Measurements from ENCODE around the gene ELOVL7.
"Not testable (repeated sequence)": the region's sequence is repeated elsewhere in the genome, so short reads cannot be mapped to it uniquely, and the experiment has no call there.

The ELOVL7 gene

GRCh38 chr5:60795424-60795950 lies 48.6 kb downstream of the ELOVL7 start:
- DNase-seq (ENCODE audit: low read depth in 2 of 2, low spot score in 1 of 2): not testable (repeated sequence)

DNA sequence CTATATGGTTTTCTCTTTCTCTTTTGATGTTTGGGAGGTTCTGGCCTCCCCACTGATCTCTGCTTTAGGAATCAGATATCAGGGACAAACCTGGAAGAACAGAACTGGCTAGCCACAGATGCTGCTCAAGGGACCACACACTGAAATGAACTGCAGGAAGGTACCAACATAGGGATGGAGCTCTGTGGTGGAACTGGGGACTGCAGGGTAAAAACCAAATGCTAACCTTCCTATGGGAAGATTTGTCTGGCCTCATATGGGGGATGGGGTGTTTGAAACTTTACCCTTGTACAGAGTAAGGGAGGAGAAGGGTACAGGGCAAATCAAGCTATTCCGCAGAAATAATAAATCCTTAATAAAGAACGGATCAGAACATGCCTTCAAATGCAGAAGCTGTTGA lies 49.4 kb downstream of the ELOVL7 start:
- DNase-seq (ENCODE audit: low read depth in 2 of 2, low spot score in 1 of 2): no peak

GRCh38 chr5:60792438-60792837 lies 51.6 kb downstream of the ELOVL7 start:
- no peak for DNase-seq (ENCODE audit: low read depth in 2 of 2, low spot score in 1 of 2)

- DNase-seq (ENCODE audit: low read depth in 2 of 2, low spot score in 1 of 2): no peak
Observed at GRCh38 chr5:60789551-60789950, 54.5 kb downstream of the ELOVL7 start.

GRCh38 chr5:60788863-60789513 lies 55.1 kb downstream of the ELOVL7 start:
- no peak for DNase-seq (ENCODE audit: low read depth in 2 of 2, low spot score in 1 of 2)

DNA sequence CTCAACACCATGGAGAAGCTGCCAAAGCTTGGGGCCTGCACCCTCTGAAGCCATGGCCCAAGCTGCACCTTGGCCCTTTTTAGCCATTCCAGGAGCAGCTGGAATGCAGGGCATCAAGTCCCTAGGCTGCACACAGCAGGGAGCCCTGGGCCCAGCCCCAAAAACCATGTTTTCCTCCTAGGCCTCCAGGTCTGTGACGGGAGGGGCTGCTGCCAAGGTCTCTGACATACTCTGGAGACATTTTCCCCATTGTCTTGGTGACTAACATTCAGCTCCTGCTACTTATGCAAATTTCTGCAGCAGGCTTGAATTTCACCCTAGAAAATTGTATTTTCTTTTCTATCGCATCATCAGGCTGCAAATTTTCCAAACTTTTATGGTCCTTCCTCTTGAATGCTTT lies 64.6 kb downstream of the ELOVL7 start:
- no peak for DNase-seq (ENCODE audit: low read depth in 2 of 2, low spot score in 1 of 2)

- DNase-seq (ENCODE audit: low read depth in 2 of 2, low spot score in 1 of 2): no peak
Observed at GRCh38 chr5:60776343-60776742, 67.7 kb downstream of the ELOVL7 start.

DNA sequence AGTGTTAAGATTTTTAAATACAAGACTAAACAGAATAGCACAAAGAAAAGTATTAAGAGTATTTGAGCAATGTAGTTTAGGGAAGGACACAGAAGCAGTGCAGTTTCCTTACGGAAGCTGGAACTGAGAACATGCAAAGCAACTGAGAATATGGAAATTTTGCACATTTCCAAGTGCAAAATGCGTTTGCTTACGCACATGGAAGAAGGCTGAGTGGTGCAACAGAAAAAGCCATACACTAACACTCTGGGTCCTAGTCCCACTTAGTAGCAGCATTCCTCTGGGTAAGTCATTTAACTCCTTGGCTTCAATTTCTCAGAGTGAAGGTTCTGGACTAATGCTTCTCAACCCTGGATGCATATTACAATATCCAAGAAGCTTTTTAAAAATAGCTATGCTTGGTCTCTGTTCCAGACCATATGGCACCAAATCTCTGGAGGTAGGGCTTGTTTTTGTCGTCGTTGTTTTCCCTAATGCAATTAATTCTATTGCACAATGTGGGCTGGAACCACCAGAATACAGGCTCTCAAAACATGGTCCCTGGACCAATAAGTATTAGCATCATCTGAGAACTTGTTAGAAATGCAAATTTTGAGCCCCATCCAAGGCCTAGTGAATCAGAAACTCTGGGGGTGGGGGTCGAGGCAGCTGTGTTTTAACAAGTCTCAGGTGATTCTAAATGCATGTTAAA lies 78.9 kb downstream of the ELOVL7 start:
- DNase-seq (ENCODE audit: low read depth in 2 of 2, low spot score in 1 of 2): no peak

- DNase-seq (ENCODE audit: low read depth in 2 of 2, low spot score in 1 of 2): no peak
Observed at GRCh38 chr5:60763061-60763460, 81.0 kb downstream of the ELOVL7 start.

GRCh38 chr5:60754495-60754894 lies 89.6 kb downstream of the ELOVL7 start:
- no peak for DNase-seq (ENCODE audit: low read depth in 2 of 2, low spot score in 1 of 2)

DNA sequence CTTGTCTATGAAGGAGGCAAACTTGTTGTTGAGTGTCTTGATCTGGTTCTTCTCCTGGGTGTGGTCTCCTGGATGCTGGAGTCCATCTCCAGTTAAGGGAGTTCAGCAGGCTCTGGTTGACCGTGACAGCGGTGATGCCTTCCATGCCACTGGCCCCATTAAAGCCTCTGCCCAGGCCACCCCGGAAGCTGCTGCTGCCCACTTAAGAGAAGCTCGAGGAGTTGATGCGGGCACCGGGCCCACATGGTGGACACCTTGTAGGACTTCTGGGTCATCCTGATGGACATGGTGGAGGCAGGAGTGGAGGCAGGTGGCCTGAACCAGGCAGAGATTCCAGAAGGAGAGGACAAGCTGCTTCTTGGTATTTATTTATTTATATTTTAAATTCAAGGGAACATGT lies 99.4 kb downstream of the ELOVL7 start:
- DNase-seq (ENCODE audit: low read depth in 2 of 2, low spot score in 1 of 2): no peak

DNA sequence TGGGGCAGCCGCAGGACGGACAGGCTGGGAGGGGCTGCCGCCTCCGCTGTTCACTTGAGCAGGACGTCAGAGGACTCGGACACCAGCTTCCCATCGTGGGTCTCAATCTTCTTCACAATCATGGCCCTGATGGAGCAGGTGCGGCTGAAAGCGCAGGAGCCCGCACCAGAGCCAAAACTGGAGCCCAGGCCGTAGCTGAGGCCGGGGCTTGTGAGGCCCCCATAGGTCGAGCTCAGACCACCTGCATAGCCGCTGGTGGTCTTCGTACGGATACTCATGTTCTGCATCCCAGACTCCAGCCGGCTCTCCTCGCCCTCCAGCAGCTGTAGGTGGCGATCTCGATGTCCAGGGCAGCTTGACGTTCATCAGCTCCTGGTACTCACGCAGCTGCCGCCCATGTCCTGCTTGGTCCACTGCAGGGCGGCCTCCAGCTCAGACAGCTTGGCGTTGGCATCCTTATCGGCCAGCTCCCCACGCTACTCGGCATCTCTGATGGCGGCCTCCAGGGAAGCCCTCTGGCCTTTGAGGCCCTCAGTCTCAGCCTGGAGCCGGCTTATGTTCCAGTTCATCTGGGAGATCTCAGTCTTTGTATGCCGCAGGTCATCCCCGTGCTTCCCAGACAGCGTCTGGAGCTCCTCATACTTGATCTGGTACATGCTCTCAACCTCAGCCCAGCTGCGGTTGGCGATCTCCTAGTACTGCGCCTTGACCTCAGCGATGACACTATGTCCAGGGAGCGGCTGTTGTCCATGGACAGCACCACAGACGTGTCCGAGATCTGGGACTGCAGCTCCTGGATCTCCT lies 100.4 kb downstream of the ELOVL7 start:
- DNase-seq (ENCODE audit: low read depth in 2 of 2, low spot score in 1 of 2): no peak

DNA sequence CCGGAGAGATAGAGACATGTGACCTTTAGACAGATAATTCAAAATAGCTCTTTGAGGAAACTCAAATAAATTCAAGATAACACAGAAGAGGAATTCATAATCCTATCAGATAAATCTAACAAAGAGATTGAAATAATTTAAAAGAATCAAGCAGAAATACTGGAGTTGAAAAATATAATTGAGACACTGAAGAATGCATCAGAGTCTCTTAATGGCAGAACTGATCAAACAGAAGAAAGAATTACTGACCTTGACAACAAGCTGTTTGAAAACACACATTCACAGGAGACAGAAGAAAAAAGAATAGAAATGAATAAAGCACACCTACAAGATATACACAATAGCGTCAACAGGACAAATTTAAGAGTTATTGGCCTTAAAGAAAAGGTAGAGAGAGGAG lies 103.7 kb downstream of the ELOVL7 start:
- no peak for DNase-seq (ENCODE audit: low read depth in 2 of 2, low spot score in 1 of 2)

- DNase-seq (ENCODE audit: low read depth in 2 of 2, low spot score in 1 of 2): no peak
Observed at GRCh38 chr5:60738933-60739332, 105.1 kb downstream of the ELOVL7 start.

GRCh38 chr5:60738461-60738860 lies 105.6 kb downstream of the ELOVL7 start:
- DNase-seq (ENCODE audit: low read depth in 2 of 2, low spot score in 1 of 2): no peak

- not testable (repeated sequence) for DNase-seq (ENCODE audit: low read depth in 2 of 2, low spot score in 1 of 2)
Observed at GRCh38 chr5:60730858-60731257, 113.2 kb downstream of the ELOVL7 start.

DNA sequence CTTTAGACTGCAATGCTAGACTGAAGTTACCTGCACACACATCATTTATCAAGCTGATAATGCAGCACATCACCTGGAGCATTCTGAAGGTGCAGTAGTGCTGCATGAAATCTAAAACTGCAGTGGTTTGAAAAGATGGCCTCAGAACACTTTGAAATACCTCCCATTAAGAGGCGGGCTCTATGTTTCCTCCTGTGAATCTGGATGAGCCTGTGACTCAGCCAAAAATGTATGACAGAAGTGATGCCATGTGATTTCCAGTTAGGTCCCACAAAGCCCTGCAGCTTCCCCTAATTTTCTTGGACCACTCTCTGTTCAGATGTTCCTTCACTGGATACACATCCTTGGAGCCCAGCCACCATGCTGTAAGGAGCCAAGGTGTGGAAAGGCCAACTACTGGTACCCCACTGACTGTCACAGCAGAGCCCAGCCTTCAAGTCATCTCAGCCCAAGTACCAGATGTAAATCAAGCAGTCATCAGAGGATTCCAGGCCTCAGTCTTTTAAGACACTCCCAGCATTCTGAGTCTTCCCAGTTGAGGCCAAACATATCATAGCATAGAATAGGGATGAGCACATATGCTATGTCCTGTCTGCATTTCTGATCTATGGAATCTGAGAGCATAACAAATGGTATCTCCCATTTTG lies 116.9 kb downstream of the ELOVL7 start:
- DNase-seq (ENCODE audit: low read depth in 2 of 2, low spot score in 1 of 2): no peak

DNA sequence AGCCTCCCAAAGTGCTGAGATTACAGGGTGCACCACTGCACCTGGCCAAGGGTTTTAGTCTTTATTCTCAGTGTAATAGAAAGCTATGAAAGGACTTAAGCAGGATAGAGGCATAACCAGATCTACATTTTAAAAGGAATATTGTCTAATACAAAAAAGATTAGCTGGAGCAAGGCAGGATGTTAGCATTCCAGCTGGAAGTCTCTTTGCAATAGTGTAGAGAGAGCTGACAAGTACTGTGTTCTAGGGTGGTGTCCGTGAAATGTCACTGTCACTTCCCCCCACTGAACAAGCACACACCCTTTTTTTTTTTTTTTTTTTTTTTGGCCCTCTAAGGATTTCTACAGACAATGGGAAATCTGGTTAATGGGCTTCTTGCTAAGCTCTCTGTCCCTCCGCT lies 119.9 kb downstream of the ELOVL7 start:
- no peak for DNase-seq (ENCODE audit: low read depth in 2 of 2, low spot score in 1 of 2)

DNA sequence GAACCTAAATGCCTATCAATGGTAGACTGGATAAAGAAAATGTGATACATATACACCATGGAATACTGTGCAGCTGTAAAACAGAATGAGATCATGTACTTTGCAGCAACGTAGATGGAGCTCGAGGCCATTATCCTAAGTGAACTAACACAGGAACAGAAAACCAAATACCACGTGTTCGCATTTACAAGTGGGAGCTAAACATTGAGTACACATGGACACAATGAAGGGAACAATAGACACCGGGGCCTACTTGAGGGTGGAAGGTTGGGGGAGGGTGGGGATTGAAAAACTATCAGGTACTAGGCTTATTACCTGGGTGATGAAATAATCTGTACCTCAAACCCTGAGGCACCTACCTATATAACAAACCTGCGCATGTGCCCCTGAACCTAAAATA lies 121.7 kb downstream of the ELOVL7 start:
- DNase-seq (ENCODE audit: low read depth in 2 of 2, low spot score in 1 of 2): no peak

DNA sequence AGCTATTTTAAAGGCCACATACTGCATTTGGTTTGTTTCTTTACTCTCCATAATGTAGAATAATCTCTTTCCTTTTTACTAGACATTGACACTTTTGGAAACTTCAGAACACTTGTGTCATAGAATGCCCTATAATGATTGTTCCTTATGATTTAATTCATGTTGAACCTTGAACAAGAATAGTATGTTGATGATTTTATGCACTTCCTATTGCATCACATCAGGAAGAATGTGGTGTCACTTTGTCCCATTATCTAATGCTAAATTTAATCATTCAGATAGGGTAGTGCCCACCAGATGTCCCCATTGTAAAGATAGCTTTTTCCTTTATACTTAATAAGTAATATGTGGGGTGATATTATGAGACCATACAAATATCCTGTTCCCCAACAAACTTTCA lies 124.7 kb downstream of the ELOVL7 start:
- DNase-seq (ENCODE audit: low read depth in 2 of 2, low spot score in 1 of 2): no peak

DNA sequence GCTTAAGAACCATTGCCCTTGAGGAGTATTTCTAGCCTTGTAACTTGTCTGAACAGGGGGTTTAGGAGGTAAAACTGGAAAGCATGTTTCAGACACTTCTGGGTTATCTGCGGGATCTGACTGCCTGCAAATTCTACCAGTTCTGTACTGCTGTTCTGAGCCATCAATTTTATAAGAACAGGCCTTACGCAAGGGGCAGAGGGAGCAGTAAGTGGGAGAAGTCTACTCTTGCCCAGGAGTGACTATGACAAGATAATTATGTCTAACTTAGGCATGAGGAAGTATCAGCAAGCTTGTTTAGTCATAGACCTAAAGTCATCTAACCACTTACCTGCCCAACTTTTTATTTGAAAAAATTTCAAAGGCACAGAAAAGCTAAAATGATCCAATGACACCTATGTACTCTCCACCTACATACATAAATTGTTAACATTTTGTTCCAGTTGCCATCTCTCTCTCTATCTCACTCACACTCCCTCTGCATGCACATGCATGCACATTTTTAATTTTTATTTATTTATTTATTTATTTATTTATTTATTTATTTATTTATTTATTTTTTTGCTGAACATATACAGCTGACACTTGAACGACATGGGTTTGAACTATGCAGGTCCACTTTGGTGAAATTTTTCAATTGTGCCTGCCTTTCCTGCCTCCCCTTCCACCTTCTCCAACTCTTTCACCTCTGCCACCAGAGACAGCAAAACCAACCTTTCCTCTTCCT lies 125.7 kb downstream of the ELOVL7 start:
- no peak for DNase-seq (ENCODE audit: low read depth in 2 of 2, low spot score in 1 of 2)
